ENCODE data around the gene RFPL2.
"Not testable (repeated sequence)": the region's sequence is repeated elsewhere in the genome, so short reads cannot be mapped to it uniquely, and the experiment has no call there.

Gene RFPL2

GRCh38 chr22:32160411-32160810, 44.5 kb downstream of the RFPL2 start:
- not testable (repeated sequence) for DNase-seq

GRCh38 chr22:32158712-32159533, 46.0 kb downstream of the RFPL2 start, which contains the start of gene C22orf42:
Gene C22orf42, minus strand, starts transcription at chr22:32159303. Its CDS starts 88 bp downstream, at chr22:32159215.
- DNase-seq: no peak

- not testable (repeated sequence) for DNase-seq
Measured at GRCh38 chr22:32157632-32158031, 47.2 kb downstream of the RFPL2 start.

- not testable (repeated sequence) for DNase-seq
Measured at GRCh38 chr22:32154727-32155126, 50.1 kb downstream of the RFPL2 start.

- not testable (repeated sequence) for DNase-seq
Measured at GRCh38 chr22:32151641-32152040, 53.2 kb downstream of the RFPL2 start.

- not testable (repeated sequence) for DNase-seq
Measured at GRCh38 chr22:32150647-32151046, 54.2 kb downstream of the RFPL2 start.

- DNase-seq: not testable (repeated sequence)
Measured at GRCh38 chr22:32148372-32148771, 56.5 kb downstream of the RFPL2 start.

- not testable (repeated sequence) for DNase-seq
Measured at GRCh38 chr22:32147128-32147527, 57.7 kb downstream of the RFPL2 start.

- DNase-seq: peak; percentile 23
Measured at GRCh38 chr22:32144496-32145274, 60.2 kb downstream of the RFPL2 start.

GRCh38 chr22:32142600-32142999, 62.3 kb downstream of the RFPL2 start:
- no peak for DNase-seq

GRCh38 chr22:32140688-32141087, 64.2 kb downstream of the RFPL2 start:
- peak; percentile 31 for DNase-seq
